HepG2 (cell line): Measurements from ENCODE around the gene MTA3. TPM values are rescaled to one million over a fixed set of nuclear protein-coding genes. Genes with fewer than 3 reads are reported as not detected.

ENCODE experiments used
- ATAC-seq: fragments of 200-7000 bp; cut with Tn5 transposase; 3 replicates; pipeline ENCODE4 v1.9.1; 2020; ENCODE audit warnings: mild to moderate bottlenecking, moderate library complexity
- BruUV-seq: library from RNA; stranded (reverse); fragments of 400-500 nt; replicated peaks from 2 replicates; lab custom pipeline; 2021; lab: Mats Ljungman, UMichigan
- CTCF ChIA-PET: fragments of 300-600 bp; formaldehyde crosslinking; extraction: SDS; loops from one replicate; lab custom pipeline; 2021; ENCODE audit warnings: low total read pairs, inconsistent platforms, low intra/inter-chr PET ratio; lab: Yijun Ruan, JAX
- POLR2A ChIA-PET: fragments of 350-600 bp; sonication (Branson Sonifier 250); formaldehyde crosslinking; loops from one replicate; lab custom pipeline; 2020; ENCODE audit warnings: antibody characterized with exemption, inconsistent platforms; lab: Yijun Ruan, JAX
- DNase-seq: peaks from one replicate; pipeline ENCODE4 v3.0.0-alpha.2; 2015; ENCODE audit warnings: low spot score
- FAIRE-seq: peaks from 3 replicates; lab custom pipeline; 2011; peaks lifted over from hg19 to GRCh38; lab: Jason Lieb, UNC
- H2AFZ ChIP-seq: one replicate; pipeline ENCODE4 v1.6.1; 2011; ENCODE audit warnings: low read length, inconsistent platforms
- H3K27ac ChIP-seq: fragments of 300-600 bp; 3 replicates; pipeline ENCODE4 v1.8.0; 2011; ENCODE audit warnings: mixed run types, mild to moderate bottlenecking, mixed read lengths, low read length, inconsistent platforms; ENCODE audit not compliant: insufficient read depth; ENCODE audit errors: extremely low read length
- H3K27me3 ChIP-seq, 2 experiments: fragments of 200-600 bp in 1 of 2; 2 replicates in 1 of 2; 3 replicates in 1 of 2; pipeline versions ENCODE4 v1.6.0 to v1.8.0; 2011; ENCODE audit warnings: low read length in 2 of 2, mild to moderate bottlenecking in 2 of 2, moderate library complexity in 2 of 2, inconsistent platforms in 1 of 2; ENCODE audit not compliant: insufficient read depth in 2 of 2, control insufficient read depth in 1 of 2
- H3K36me3 ChIP-seq, 2 experiments: fragments of 200-600 bp in 1 of 2; replicated peaks in 1 of 2; 2 replicates in 1 of 2; 3 replicates in 1 of 2; pipeline versions ENCODE4 v1.5.1 to v1.8.0; 2011; ENCODE audit warnings: low read length in 2 of 2, inconsistent platforms in 1 of 2; ENCODE audit not compliant: insufficient read depth in 2 of 2, control insufficient read depth in 1 of 2
- H3K4me1 ChIP-seq: 2 replicates; pipeline ENCODE4 v1.5.1; 2012; ENCODE audit warnings: low read length, inconsistent platforms; ENCODE audit not compliant: insufficient read depth
- H3K4me2 ChIP-seq: 2 replicates; pipeline ENCODE4 v1.6.0; 2011; ENCODE audit warnings: low read depth, low read length, inconsistent platforms
- H3K4me3 ChIP-seq, 3 experiments: fragments of 200-600 bp in 1 of 3; sonication (generic), shearing (Covaris generic) in 1 of 3; replicated peaks in 1 of 3; 2 replicates each; pipeline ENCODE4 v1.5.1; 2011 to 2016; ENCODE audit warnings: low read length in 3 of 3, inconsistent platforms in 2 of 3, low read depth in 2 of 3, mild to moderate bottlenecking in 2 of 3, control low read depth in 1 of 3, mixed read lengths in 1 of 3; ENCODE audit not compliant: insufficient read depth in 1 of 3
- H3K79me2 ChIP-seq: one replicate; pipeline ENCODE4 v1.6.1; 2011; ENCODE audit warnings: low read length, inconsistent platforms; ENCODE audit not compliant: insufficient read depth
- H3K9ac ChIP-seq: 2 replicates; pipeline ENCODE4 v1.6.0; 2011; ENCODE audit warnings: mild to moderate bottlenecking, low read depth, low read length, inconsistent platforms; ENCODE audit not compliant: insufficient read depth
- H3K9me3 ChIP-seq: 2 replicates; pipeline ENCODE4 v1.5.1; 2012; ENCODE audit warnings: mild to moderate bottlenecking, low read length
- H4K20me1 ChIP-seq: 2 replicates; pipeline ENCODE4 v1.6.0; 2011; ENCODE audit warnings: inconsistent platforms, mild to moderate bottlenecking, low read length, moderate library complexity; ENCODE audit not compliant: insufficient read depth
- FIP1L1 ChIP-seq: fragments of 200-400 bp; formaldehyde crosslinking; IDR thresholded peaks from 2 replicates; pipeline ENCODE4 v1.6.1; 2018; ENCODE audit warnings: low read depth, mild to moderate bottlenecking, low read length, moderate library complexity, borderline replicate concordance; ENCODE audit not compliant: insufficient read depth
- IKZF4 ChIP-seq: sonication (generic); formaldehyde crosslinking; IDR thresholded peaks from 2 replicates; pipeline ENCODE4 v1.5.1; 2020; ENCODE audit warnings: borderline replicate concordance, mild to moderate bottlenecking, low read depth, missing genetic modification reagents; ENCODE audit errors: not compliant biosample characterization
- NFKB2 ChIP-seq: sonication (generic); formaldehyde crosslinking; IDR thresholded peaks from 2 replicates; pipeline ENCODE4 v1.4.0; 2020; ENCODE audit warnings: missing genetic modification reagents, borderline replicate concordance
- RARA ChIP-seq: IDR thresholded peaks from 2 replicates; pipeline ENCODE4 v1.6.1; 2016; ENCODE audit warnings: missing genetic modification reagents, missing compliant biosample characterization
- SKI ChIP-seq: fragments of 450-650 bp; IDR thresholded peaks from one replicate; pipeline ENCODE4 v1.6.1; 2018; ENCODE audit warnings: mild to moderate bottlenecking; ENCODE audit not compliant: partially characterized antibody
- TRAFD1 ChIP-seq: sonication (generic); formaldehyde crosslinking; IDR thresholded peaks from 2 replicates; pipeline ENCODE4 v1.5.1; 2020; ENCODE audit warnings: missing genetic modification reagents, mild to moderate bottlenecking, borderline replicate concordance
- ZFP1 ChIP-seq: IDR thresholded peaks from 2 replicates; pipeline ENCODE4 v1.6.1; 2016
- ZNF101 ChIP-seq: sonication (generic); formaldehyde crosslinking; IDR thresholded peaks from 2 replicates; pipeline ENCODE4 v1.4.0; 2020; ENCODE audit warnings: mild to moderate bottlenecking, low read depth, missing genetic modification reagents, borderline replicate concordance
- ZNF124 ChIP-seq: sonication (generic); formaldehyde crosslinking; IDR thresholded peaks from 2 replicates; pipeline ENCODE4 v1.4.0; 2020; ENCODE audit warnings: missing genetic modification reagents
- ZNF777 ChIP-seq: sonication (generic); formaldehyde crosslinking; IDR thresholded peaks from 2 replicates; pipeline ENCODE4 v1.4.0; 2020; ENCODE audit warnings: missing genetic modification reagents
- ZNF891 ChIP-seq: sonication (generic); formaldehyde crosslinking; IDR thresholded peaks from 2 replicates; pipeline ENCODE4 v1.5.0; 2020; ENCODE audit warnings: mild to moderate bottlenecking, missing genetic modification reagents
- ZSCAN5A ChIP-seq: sonication (generic); formaldehyde crosslinking; IDR thresholded peaks from 2 replicates; pipeline ENCODE4 v1.8.0; 2022; ENCODE audit warnings: mild to moderate bottlenecking, missing genetic modification reagents, borderline replicate concordance
- WGBS: methylation state at CpG from one replicate; pipeline ENCODE4 v1.1.6; 2017; ENCODE audit warnings: low lambda C conversion rate; 5-methylcytosine and 5-hydroxymethylcytosine counted together
- in situ Hi-C: cut with HindIII; loops from 2 replicates; pipeline ENCODE4 v1.10.0; 2017; ENCODE audit warnings: low pct_unique_long_range_greater_than_20kb; ENCODE audit not compliant: extremely low pct_ligation_motif_present
- intact Hi-C: fragments of 100-400 bp; cut with micrococcal nuclease; formaldehyde crosslinking; loops from one replicate; pipeline ENCODE4 v1.10.0; 2022; ENCODE audit not compliant: unreplicated experiment
- polyA plus RNA-seq, 8 experiments: library from polyadenylated mRNA; depleted of rRNA in 3 of 8; stranded (reverse) in 7 of 8; unstranded in 1 of 8; fragments of >200 nt; fragmentation: Illumina TruSeq in 4 of 8; extraction: Trizol in 4 of 8; gene quantifications; 2 replicates each; pipeline versions ENCODE4 v1.2.1 to v1.2.3, GENCODE V29; 2011 to 2016; ENCODE audit warnings: low read depth in 4 of 8, missing spikeins in 1 of 8, mixed read lengths in 1 of 8; ENCODE audit not compliant: insufficient read depth in 1 of 8
- total RNA-seq, 5 experiments: library from RNA; depleted of rRNA; stranded (reverse); fragments of >200 nt; fragmentation: Illumina TruSeq; extraction: Trizol; gene quantifications; 2 replicates each; pipeline ENCODE4 v1.2.3, GENCODE V29; 2016; ENCODE audit warnings: low read depth in 1 of 5

The MTA3 gene
- total and polyA plus RNA-seq, 2 of the 13 experiments (the other 11 are each of a cell fraction or from before 2014, with no cell fraction given): 48.8 to 77.8 TPM

- H3K4me3 ChIP-seq: no peak overlapping the region
- BruUV-seq: no TSS peak
- no peaks in the 10 kb centered on the region for H3K4me1 ChIP-seq
- ChIA-PET POLR2A (no interaction called here), CTCF (no interaction called here)
- H3K36me3 ChIP-seq: no peaks in the 10 kb centered on the region; a peak in 1 of 5 replicates
- TF ChIP-seq IKZF4 (no peak), ZSCAN5A (CRISPR knock-in tag) (no peak), RARA (no peak), NFKB2 (CRISPR knock-in tag) (no peak), ZNF777 (CRISPR knock-in tag) (no peak)
- in situ Hi-C loops (no loop called here), intact Hi-C loops (no loop called here)
- H4K20me1 ChIP-seq: no peaks in the 10 kb centered on the region
- no peaks in the 10 kb centered on the region for H3K27me3 ChIP-seq
- no peaks in the 10 kb centered on the region for H3K9me3 ChIP-seq
- H2AFZ ChIP-seq: no peak overlapping the region
- no peak overlapping the region for H3K9ac ChIP-seq
- no peak overlapping the region for H3K4me2 ChIP-seq
- H3K27ac ChIP-seq: no peak overlapping the region
- DNase-seq (no peak), ATAC-seq (no peak), FAIRE-seq (peak; percentile 30)
- H3K79me2 ChIP-seq: no peaks in the 10 kb centered on the region
- 92% methylated on average over 3 of the region's 3 CpGs for WGBS
Observed at GRCh38 chr2:42741140-42741539, 172.7 kb downstream of the MTA3 start.

- in situ Hi-C loops (no loop called here), intact Hi-C loops (no loop called here)
- DNase-seq: no peak
- no peaks in the 10 kb centered on the region for H3K9me3 ChIP-seq
- ChIA-PET POLR2A (interaction anchor here (0.8 kb wide), 1 partner anchor 51 kb away, joined by 3 read pairs; no protein-coding TSS in a partner anchor), CTCF (no interaction called here)
- no peak overlapping the region for H3K4me3 ChIP-seq
- no peak overlapping the region for H3K4me2 ChIP-seq
- TF ChIP-seq ZNF891 (CRISPR knock-in tag) (no peak), SKI (no peak), ZNF124 (CRISPR knock-in tag) (no peak), ZFP1 (CRISPR knock-in tag) (no peak), TRAFD1 (CRISPR knock-in tag) (no peak), ZNF101 (peak; percentile 92; the same call in 1 of the 2 replicates), FIP1L1 (no peak)
- no peaks in the 10 kb centered on the region for H3K79me2 ChIP-seq
- no peaks in the 10 kb centered on the region for H3K4me1 ChIP-seq
- no peaks in the 10 kb centered on the region for H4K20me1 ChIP-seq
- H3K27me3 ChIP-seq: no peaks in the 10 kb centered on the region
- no peaks in the 10 kb centered on the region; a peak in 3 of 5 replicates for H3K36me3 ChIP-seq
- no peak overlapping the region for H3K9ac ChIP-seq
- ATAC-seq: no peak
- no peak for FAIRE-seq
- H3K27ac ChIP-seq: no peak overlapping the region
- no TSS peak for BruUV-seq
- H2AFZ ChIP-seq: no peak overlapping the region
- WGBS: 76% methylated on average over 2 of the region's 2 CpGs
Observed at GRCh38 chr2:42742740-42743658, 174.6 kb downstream of the MTA3 start.
